LNCaP clone FGC (cell line): Measurements from ENCODE around the gene MCHR2.

Experiments used
- DNase-seq: peaks from one replicate; pipeline ENCODE4 v3.0.0-alpha.2; 2011; ENCODE audit warnings: low read depth
- H3K4me3 ChIP-seq: 2 replicates; pipeline ENCODE4 v1.5.1; 2011; ENCODE audit warnings: mild to moderate bottlenecking, low read depth, low read length, control low read depth
- TF ChIP-seq, protein P1 (sequence below): IDR thresholded peaks from 2 replicates; pipeline ENCODE4 v1.5.1; 2012; ENCODE audit warnings: mild to moderate bottlenecking; ENCODE audit not compliant: control insufficient read depth, insufficient read depth; ENCODE audit errors: extremely low read depth

Gene MCHR2

DNA sequence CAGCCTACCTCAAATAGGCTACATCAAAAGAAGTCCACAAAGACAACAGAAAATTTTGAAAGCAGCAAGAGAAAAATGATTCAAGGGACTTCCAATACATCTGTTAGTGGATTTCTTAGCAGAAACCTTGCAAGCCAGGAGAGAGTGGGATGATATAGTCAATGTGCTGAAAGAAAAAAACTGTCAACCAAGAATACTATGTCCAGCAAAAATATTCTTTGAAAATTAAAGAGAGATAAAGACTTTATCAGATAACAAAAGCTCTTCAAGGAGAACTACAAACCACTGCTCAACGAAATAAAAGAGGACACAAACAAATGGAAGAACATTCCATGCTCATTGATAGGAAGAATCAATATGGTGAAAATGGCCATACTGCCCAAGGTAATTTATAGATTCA is 34.0 kb downstream of the MCHR2 start:
- no peak overlapping the region for H3K4me3 ChIP-seq
- TF ChIP-seq, protein P1, sequence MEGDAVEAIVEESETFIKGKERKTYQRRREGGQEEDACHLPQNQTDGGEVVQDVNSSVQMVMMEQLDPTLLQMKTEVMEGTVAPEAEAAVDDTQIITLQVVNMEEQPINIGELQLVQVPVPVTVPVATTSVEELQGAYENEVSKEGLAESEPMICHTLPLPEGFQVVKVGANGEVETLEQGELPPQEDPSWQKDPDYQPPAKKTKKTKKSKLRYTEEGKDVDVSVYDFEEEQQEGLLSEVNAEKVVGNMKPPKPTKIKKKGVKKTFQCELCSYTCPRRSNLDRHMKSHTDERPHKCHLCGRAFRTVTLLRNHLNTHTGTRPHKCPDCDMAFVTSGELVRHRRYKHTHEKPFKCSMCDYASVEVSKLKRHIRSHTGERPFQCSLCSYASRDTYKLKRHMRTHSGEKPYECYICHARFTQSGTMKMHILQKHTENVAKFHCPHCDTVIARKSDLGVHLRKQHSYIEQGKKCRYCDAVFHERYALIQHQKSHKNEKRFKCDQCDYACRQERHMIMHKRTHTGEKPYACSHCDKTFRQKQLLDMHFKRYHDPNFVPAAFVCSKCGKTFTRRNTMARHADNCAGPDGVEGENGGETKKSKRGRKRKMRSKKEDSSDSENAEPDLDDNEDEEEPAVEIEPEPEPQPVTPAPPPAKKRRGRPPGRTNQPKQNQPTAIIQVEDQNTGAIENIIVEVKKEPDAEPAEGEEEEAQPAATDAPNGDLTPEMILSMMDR: no peak
- no peak for DNase-seq

DNA sequence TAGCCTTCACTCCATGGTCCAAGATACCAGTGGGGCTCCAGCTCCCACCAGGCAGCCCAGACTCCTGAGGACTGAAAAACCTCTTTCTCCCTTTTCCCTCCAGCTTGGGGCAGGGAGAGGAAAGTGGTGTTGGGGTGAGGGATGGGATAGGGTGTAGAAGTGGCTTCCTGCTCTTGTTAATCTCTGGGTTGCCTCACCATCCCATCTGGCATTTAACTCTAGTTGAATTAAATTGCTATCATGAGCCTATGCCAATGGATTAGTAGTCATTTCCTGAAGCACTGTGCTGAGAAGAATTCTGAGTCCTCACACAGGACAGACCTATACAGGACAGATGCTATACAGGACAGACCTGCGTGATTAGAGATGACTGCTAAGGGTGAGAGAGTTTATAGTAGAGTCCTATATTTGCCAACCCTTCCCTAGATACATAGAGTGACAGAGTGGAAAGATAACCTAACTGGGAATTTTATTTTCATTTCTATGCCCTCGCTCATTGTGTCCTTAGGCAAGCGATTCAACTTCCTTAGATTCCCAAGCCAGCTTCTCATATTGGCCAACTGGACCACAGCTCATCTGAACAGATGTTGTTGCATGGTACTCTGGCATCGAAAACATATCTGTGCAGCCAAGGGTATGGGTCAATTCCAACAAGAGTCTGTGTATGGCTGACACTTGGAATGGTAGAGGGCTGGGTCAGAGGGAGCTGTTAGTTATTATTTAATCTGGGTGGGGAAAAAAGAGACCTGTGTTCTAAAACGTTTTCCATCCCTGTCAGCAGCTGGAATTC is 42.8 kb downstream of the MCHR2 start:
- no peak for DNase-seq
- TF ChIP-seq, protein P1: no peak
- no peak overlapping the region for H3K4me3 ChIP-seq

DNA sequence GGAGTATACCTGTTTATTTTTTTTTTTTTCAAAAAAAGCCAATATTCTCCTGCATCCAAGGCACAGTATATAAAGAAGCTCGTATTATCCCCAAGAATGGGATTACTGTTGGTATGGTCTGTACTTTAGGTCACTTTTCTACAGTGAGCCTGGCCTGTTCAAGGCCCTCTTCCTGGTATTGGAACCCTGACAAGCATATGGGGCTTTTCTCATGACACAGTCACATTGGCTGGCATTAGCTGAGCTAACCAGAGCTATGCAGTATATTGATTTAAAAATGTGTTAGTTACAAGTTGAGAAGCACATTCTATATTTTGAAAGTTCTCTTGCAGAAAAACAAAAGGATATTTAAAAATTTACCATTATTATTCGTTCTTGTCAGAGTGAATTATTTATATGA is 48.0 kb downstream of the MCHR2 start:
- TF ChIP-seq, protein P1: no peak
- DNase-seq: no peak
- no peak overlapping the region for H3K4me3 ChIP-seq

DNA sequence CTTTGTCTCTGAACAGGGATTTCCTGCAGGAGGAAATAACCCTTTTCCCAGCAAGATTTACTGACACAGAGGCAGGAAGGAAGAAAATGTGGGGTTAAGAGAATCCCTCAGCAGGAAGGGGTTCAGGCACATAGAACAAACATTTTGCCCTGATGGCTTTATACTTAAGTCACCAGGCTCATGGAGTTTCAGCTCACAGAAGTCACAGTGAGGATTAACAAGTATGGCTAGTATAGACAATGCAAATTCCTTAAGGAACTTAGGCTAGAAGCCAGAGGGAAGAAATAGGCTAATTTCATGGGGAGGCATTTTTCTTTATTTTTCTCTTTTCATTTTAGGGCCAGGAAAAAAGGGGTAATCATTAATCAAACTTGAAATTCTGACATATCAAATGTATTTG is 50.2 kb downstream of the MCHR2 start:
- DNase-seq: no peak
- H3K4me3 ChIP-seq: no peak overlapping the region
- TF ChIP-seq, protein P1: no peak

DNA sequence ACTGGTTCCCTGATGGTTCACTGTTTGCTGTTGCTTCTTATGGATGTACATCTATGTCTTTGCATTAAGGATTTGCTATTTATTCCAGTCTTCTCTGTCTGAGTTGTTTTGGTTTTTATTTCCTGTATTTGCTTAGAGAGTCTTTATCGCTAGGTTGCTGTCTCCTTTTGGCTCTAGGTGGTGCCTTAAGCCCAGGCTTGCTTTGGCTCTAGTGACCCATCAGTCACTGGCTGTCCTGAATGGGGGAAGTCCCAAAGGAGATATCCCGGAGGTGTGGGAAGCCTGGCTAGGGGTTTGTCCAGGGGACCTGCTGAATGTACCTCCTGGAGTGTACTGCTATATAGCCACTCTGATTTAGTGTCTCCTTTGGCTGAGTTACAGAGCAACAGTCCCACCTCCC is 53.4 kb downstream of the MCHR2 start:
- TF ChIP-seq, protein P1: peak; percentile 17
- no peak for DNase-seq

DNA sequence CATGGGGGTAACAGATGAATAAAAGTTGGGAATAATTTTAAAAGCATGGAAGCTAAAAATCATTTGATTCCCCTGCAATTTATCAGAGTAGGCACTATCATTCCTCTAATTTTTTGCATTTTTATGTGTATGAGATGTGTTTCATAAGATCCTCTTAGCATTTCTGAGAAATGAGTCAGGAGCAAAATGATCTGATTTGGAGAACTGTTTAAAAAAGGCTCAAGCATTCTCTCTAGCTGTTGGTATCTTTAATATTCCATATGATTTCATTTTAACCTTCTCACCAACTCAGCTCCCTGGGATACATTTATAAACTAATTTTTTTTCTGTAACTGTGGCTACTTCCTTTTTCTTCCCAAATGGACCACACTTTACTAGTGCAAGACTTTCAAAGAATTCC is 60.9 kb downstream of the MCHR2 start:
- DNase-seq: no peak
- TF ChIP-seq, protein P1: no peak
- H3K4me3 ChIP-seq: no peak overlapping the region

More for the DNA sequence above, 53.4 kb downstream of the MCHR2 start:
- H3K4me3 ChIP-seq: no peak overlapping the region

DNA sequence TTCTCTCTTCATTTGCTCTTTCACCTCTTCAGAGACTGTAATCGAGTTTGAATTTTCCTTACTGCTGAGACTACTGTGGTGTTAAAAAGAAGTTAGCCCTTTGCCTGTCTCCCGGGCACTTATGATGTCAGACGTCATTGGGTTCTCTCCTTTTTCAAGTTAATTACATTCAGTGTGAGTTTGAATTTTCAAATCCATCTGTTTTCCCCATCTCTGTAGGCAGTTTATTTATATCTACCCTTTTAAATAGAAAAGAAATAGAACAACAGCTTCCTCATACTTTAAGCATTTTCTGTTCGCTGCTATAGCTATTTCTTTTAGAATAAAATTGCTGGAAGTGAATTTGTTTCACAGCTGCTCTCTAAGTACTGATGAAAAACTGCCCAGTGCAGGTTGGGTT is 81.4 kb downstream of the MCHR2 start:
- no peak overlapping the region for H3K4me3 ChIP-seq
- no peak for DNase-seq
- TF ChIP-seq, protein P1: no peak
